GM18505 (cell line): ENCODE data around the gene KIF13A.
"Not testable (repeated sequence)": the region's sequence is repeated elsewhere in the genome, so short reads cannot be mapped to it uniquely, and the experiment has no call there.

ENCODE experiments used
- ATAC-seq: cut with Tn5 transposase; IDR thresholded peaks from one replicate; pipeline ENCODE4 v1.9.1; 2021; ENCODE audit not compliant: unreplicated experiment
- POLR2A ChIP-seq: IDR thresholded peaks from 4 replicates; pipeline ENCODE4 v1.6.1; 2011; ENCODE audit warnings: borderline replicate concordance; ENCODE audit not compliant: insufficient read depth, insufficient read length; ENCODE audit errors: extremely low read depth

The KIF13A gene

GRCh38 chr6:17900011-17900410 is 87.4 kb downstream of the KIF13A start:
- no peak for TF ChIP-seq POLR2A
- ATAC-seq = no peak

- no peak for ATAC-seq
- no peak for TF ChIP-seq POLR2A
These were observed 87.9 kb downstream of the KIF13A start for GRCh38 chr6:17899491-17899890.

DNA sequence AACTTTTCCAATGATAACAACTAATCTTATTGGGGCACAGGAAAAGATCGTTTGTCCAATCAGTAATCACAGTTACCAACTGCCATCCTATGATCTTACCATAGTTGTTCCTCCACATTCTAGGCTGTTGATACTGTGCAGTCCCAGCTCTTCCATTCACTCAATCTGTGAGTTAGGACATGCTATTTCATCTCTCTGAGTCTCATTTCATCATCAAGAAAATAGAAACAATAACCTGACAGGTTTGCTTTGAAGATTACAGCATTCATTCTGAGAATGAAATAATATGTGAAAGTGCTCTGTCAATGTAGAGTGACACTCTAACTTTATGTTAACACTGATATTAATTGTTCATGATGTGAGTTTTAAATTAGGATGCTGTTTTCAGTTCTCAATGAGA is 89.8 kb downstream of the KIF13A start:
- no peak for ATAC-seq

DNA sequence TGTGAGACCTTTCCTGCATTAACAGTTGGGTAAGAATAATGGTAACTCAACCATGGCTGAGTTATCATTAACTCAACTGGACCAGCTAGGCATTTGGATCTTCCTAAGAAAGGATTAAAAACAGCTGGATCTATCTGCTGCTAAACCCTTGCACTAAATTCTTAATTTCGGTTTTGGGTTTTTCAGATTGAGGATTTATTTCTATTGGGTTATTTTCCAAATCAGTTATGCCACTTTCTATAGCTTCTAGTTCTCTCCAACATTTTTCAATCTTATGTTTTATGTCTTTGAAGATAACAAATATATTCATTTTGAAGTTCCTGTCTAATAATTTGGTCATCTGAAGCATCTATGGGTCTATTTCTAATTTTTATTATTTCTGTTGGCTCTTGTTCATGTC is 92.5 kb downstream of the KIF13A start:
- no peak for ATAC-seq
- TF ChIP-seq POLR2A = no peak

More for the DNA sequence above, 89.8 kb downstream of the KIF13A start:
- no peak for TF ChIP-seq POLR2A

DNA sequence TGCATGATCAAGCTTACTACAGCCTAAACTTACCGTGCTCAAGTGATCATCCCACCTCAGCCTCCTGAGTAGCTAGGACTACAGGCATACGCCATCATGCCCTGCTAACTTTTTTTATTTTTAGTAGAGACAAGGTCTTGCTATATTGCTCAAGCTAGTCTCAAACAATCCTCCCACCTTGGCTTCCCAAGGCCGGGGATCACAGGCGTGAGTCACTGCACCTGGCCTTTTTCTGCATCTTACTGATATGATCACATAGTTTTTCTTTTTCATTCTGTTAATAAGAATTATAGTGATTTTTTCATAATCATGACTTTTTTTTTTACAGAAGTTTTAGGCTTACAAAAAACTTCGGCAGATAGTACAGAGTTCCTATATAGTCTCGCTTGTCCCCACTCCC is 93.2 kb downstream of the KIF13A start:
- TF ChIP-seq POLR2A = no peak
- ATAC-seq = no peak

- TF ChIP-seq POLR2A = no peak
- ATAC-seq = no peak
These were observed 95.2 kb downstream of the KIF13A start for GRCh38 chr6:17892097-17892686.

- ATAC-seq = no peak
- no peak for TF ChIP-seq POLR2A
These were observed 97.1 kb downstream of the KIF13A start for GRCh38 chr6:17890309-17890708.

GRCh38 chr6:17889777-17890176 is 97.7 kb downstream of the KIF13A start:
- ATAC-seq = not testable (repeated sequence)

GRCh38 chr6:17886891-17887290 is 100.5 kb downstream of the KIF13A start:
- no peak for TF ChIP-seq POLR2A
- ATAC-seq = no peak

- no peak for TF ChIP-seq POLR2A
- no peak for ATAC-seq
These were observed 101.4 kb downstream of the KIF13A start for GRCh38 chr6:17885889-17886576.

DNA sequence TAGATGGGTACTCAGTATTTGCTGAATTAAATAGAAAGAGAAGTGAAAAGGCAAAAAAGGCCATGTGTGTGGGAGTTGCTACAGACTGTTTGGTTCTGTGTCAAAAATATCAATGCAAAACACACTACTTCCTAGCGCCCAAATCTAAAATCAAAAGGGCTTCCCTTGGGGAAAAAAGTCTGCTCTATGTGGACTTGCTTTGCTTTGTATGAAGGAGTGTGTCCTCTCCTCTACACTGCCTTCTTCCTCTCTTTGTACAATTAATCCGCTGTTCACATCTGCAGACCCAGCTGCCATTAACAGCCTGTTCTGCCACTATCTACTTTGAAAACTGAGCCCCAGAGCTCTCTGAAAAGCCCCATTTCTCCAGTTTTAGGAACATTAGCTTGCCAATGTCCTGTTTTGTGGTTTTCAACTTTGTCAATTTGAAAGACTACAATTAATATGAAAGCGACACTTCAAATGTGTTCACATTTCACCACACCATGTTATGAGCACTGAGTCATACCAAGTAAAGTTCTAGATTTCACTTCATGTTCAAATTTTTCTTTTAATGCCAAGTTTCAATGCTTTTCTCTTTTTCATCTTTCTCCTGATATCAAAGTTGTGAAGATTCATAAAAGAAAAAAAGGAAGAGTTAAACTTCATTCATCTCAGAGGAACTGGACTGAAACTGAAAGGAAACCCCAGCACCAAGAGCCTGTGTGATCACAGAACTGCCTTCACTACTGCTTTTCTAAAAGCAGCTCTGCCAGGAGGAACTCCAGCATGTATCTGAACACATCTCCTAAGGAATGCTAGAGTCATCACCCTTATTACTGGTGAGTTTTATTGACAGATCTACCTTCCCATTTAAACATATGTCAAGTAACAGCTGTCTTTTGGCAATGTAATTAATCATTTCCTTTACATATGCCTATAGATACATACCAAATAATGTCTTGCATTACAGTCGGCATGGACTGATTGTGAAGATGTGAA is 102.6 kb downstream of the KIF13A start:
- TF ChIP-seq POLR2A = no peak
- peak; percentile 77 for ATAC-seq

DNA sequence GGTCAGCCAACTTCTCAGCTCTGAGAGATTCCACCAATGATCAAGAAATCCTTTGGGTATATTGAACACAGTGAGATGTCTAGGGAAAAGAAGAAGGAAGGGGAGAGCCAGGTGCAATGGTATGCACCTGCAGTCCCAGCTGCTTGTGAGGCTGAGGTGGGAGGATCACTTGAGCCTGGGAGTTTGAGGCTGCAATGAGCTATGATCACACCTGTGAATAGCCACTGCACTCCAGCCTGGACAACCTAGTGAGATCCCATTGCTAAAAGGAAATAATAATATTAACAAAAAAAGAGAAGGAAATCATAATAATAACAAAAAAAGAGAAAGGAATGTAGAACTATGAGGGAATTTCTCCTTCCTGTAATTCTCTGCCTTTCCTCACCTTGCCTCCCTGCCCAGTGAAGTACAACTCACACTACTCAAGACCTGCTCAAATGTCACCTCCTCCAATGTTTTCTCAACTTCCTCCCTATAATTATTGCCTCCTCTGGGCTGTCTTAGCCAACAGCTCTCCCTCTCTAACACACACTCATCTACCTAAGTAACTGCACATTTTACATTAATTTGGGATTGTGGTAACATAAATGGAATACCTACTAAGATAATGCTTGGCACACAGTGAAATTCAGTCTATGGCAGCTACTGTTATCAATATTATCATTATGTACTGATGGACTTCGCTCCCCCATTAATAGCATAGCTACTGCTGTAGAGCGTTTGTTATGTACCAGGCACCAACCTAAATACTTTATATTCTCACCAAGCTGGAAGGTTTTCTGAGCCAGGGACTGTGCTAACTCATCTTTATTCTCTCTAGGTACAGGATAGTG is 103.6 kb downstream of the KIF13A start:
- no peak for ATAC-seq
- TF ChIP-seq POLR2A = no peak
